ENCODE measurements around the gene ZNF573. TPM values are rescaled to one million over a fixed set of nuclear protein-coding genes. Genes with fewer than 3 reads are reported as not detected.
A peak's percentile ranks its signal among the peaks of the same experiment; 100 is the strongest.
"Not testable (repeated sequence)": the region's sequence is repeated elsewhere in the genome, so short reads cannot be mapped to it uniquely, and the experiment has no call there.

Gene ZNF573
- total RNA-seq = 10 to 100 TPM in 6 of 9 donors, 1 to 10 TPM in 3; 3.4 to 19.1 (median 15.1) TPM
- polyA plus RNA-seq = 1 to 10 TPM in 2 of 3 donors, under 1 TPM in 1; 0.77 to 6.8 (median 1.9) TPM
- long read RNA-seq, donor 1, partial matches to known transcripts = 21 of 21 reads
- long read RNA-seq, donor 1, other reads (novel, unspliced or antisense) = 0 of 21 reads
- long read RNA-seq, donor 2, partial matches to known transcripts = 9 of 9 reads
- long read RNA-seq, donor 2, other reads (novel, unspliced or antisense) = 0 of 9 reads
- long read RNA-seq, donor 3, partial matches to known transcripts = 17 of 17 reads
- long read RNA-seq, donor 3, other reads (novel, unspliced or antisense) = 0 of 17 reads
- long read RNA-seq, donor 4, partial matches to known transcripts = 0 of 3 reads
- long read RNA-seq, donor 4, other reads (novel, unspliced or antisense) = 3 of 3 reads
- long read RNA-seq, donor 5, partial matches to known transcripts = 0 of 4 reads
- long read RNA-seq, donor 5, other reads (novel, unspliced or antisense) = 1 of 4 reads
- long read RNA-seq, donor 6, partial matches to known transcripts = 0 of 3 reads
- long read RNA-seq, donor 6, other reads (novel, unspliced or antisense) = 0 of 3 reads
- long read RNA-seq, donor 7 = 0 reads
- long read RNA-seq, donor 8, partial matches to known transcripts = 14 of 14 reads
- long read RNA-seq, donor 8, other reads (novel, unspliced or antisense) = 0 of 14 reads
- long read RNA-seq, donor 9 = 0 reads
- long read RNA-seq, donor 10, partial matches to known transcripts = 17 of 17 reads
- long read RNA-seq, donor 10, other reads (novel, unspliced or antisense) = 0 of 17 reads

GRCh38 chr19:37779127-37780005, at the start of gene ZNF573:
TSS of gene ZNF573 (minus strand) at chr19:37779586. CDS start at chr19:37773729, 5,857 bp downstream.
- TF ChIP-seq, protein P1, sequence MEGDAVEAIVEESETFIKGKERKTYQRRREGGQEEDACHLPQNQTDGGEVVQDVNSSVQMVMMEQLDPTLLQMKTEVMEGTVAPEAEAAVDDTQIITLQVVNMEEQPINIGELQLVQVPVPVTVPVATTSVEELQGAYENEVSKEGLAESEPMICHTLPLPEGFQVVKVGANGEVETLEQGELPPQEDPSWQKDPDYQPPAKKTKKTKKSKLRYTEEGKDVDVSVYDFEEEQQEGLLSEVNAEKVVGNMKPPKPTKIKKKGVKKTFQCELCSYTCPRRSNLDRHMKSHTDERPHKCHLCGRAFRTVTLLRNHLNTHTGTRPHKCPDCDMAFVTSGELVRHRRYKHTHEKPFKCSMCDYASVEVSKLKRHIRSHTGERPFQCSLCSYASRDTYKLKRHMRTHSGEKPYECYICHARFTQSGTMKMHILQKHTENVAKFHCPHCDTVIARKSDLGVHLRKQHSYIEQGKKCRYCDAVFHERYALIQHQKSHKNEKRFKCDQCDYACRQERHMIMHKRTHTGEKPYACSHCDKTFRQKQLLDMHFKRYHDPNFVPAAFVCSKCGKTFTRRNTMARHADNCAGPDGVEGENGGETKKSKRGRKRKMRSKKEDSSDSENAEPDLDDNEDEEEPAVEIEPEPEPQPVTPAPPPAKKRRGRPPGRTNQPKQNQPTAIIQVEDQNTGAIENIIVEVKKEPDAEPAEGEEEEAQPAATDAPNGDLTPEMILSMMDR (IDR thresholded peaks at IDR 0.05) = peak in 4 of 6 experiments; percentile 20 to 43 (median 28)
- TF ChIP-seq POLR2A (IDR thresholded peaks at IDR 0.05) = peak; percentile 32 to 76
- H3K4me3 ChIP-seq = peak within 1 kb of the TSS; percentile 4 to 89 (median 29)
- intact Hi-C loops (cut with DNase I) = no loop called here
- H3K9me3 ChIP-seq (replicated peaks in 1 of 3) = peaks cover 0 to 8% (median 0%) of the 10 kb centered on the region in 3 donors
- DNase-seq = peak; percentile 84 to 94 (median 87)
- no peaks in the 10 kb centered on the region for H3K36me3 ChIP-seq (replicated peaks in 1 of 2)
- no peaks in the 10 kb centered on the region for H3K27me3 ChIP-seq
- H3K27ac ChIP-seq = peak within 1 kb of the TSS; percentile 4 to 93 (median 81)
- H3K4me1 ChIP-seq (replicated peaks in 1 of 2) = peaks cover 9 to 17% of the 10 kb centered on the region in 2 donors
- 0 to 1% (median 1%) methylated on average over 17 to 47 of the region's 47 CpGs for WGBS, 4 donors

GRCh38 chr19:37817180-37817981, 38.0 kb upstream of the ZNF573 start:
- Histone ChIP-seq H3K36me3 (replicated peaks in 1 of 2) (no peaks in the 10 kb centered on the region), H3K9me3 (replicated peaks in 1 of 3) (no peaks in the 10 kb centered on the region), H3K4me3 (peak overlapping the region in 2 of 4 donors; percentile 64 to 87), H3K27me3 (no peaks in the 10 kb centered on the region), H3K27ac (peak overlapping the region in 2 of 5 donors; percentile 27 to 57), H3K4me1 (replicated peaks in 1 of 2) (no peaks in the 10 kb centered on the region)
- peak in 1 of 2 donors; percentile 13 for TF ChIP-seq POLR2A (IDR thresholded peaks at IDR 0.05)
- TF ChIP-seq, protein P1 (IDR thresholded peaks at IDR 0.05) = no peak
- 0 to 2% (median 1%) methylated on average over 6 to 60 of the region's 60 CpGs for WGBS, 4 donors
- DNase-seq = peak; percentile 79 to 93 (median 84)
- intact Hi-C loops (cut with DNase I) = no loop called here

GRCh38 chr19:37815611-37816010, 36.2 kb upstream of the ZNF573 start:
- 81 to 86% (median 83%) methylated on average over 5 of the region's 5 CpGs for WGBS, 4 donors
- intact Hi-C loops (cut with DNase I) = not testable (repeated sequence)

DNA sequence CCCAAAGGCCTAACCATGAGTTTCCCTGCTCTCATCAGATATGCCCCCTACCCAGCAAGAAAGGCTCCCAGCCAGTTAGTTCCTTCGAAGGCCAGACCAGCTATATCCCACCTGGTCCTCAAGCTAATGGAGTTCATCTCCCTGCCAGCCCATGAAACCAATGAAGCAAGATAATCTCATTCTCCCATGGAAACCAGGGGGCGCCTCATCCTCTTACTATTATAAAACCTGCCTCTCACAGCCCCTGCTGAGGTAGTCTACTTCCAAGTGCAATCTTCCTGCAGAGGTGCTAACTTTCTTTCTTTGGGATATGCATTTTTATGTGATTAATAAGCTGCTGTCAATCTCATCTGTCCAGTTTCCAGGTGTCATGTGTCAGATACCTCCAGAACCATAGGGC, 34.0 kb upstream of the ZNF573 start:
- 83 to 91% (median 86%) methylated on average over 2 of the region's 2 CpGs for WGBS, 4 donors

More at GRCh38 chr19:37815611-37816010, 36.2 kb upstream of the ZNF573 start:
- not testable (repeated sequence) for H3K4me3 ChIP-seq; H3K27me3 ChIP-seq; H3K27ac ChIP-seq; H3K9me3 ChIP-seq (replicated peaks in 1 of 3); DNase-seq; H3K4me1 ChIP-seq (replicated peaks in 1 of 2); H3K36me3 ChIP-seq (replicated peaks in 1 of 2)

More for the DNA sequence above, 34.0 kb upstream of the ZNF573 start:
- Histone ChIP-seq H3K27ac (no peak overlapping the region), H3K9me3 (replicated peaks in 1 of 3) (no peaks in the 10 kb centered on the region), H3K4me1 (replicated peaks in 1 of 2) (no peaks in the 10 kb centered on the region), H3K4me3 (no peak overlapping the region), H3K27me3 (no peaks in the 10 kb centered on the region), H3K36me3 (replicated peaks in 1 of 2) (no peaks in the 10 kb centered on the region)
- no peak for TF ChIP-seq POLR2A (IDR thresholded peaks at IDR 0.05)
- TF ChIP-seq, protein P1 (IDR thresholded peaks at IDR 0.05) = no peak
- intact Hi-C loops (cut with DNase I) = no loop called here
- no peak for DNase-seq

Data from adrenal gland (tissue), 19 donors.